Activated CD4-positive, alpha-beta T cell treated with anti-CD3 and anti-CD28 coated beads, Interleukin-2, amount 50 U/mL, for 24 hours (primary cell): ENCODE data around the gene SLX4.
A peak's percentile ranks its signal among the peaks of the same experiment; 100 is the strongest.
"Not testable (repeated sequence)": the region's sequence is repeated elsewhere in the genome, so short reads cannot be mapped to it uniquely, and the experiment has no call there.

ENCODE experiments used
- DNase-seq, 2 donors: peaks; one replicate each; pipeline ENCODE4 v3.0.0-alpha.2; 2020; ENCODE audit warnings: low read depth in 1 of 2, low spot score in 1 of 2

Gene SLX4

GRCh38 chr16:3641801-3642396 lies 30.5 kb upstream of the SLX4 start:
- DNase-seq = no peak

GRCh38 chr16:3640632-3641501 lies 29.5 kb upstream of the SLX4 start:
- DNase-seq = no peak

- no peak for DNase-seq
Measured at GRCh38 chr16:3640207-3640606, 28.8 kb upstream of the SLX4 start.

- DNase-seq = no peak
Measured at GRCh38 chr16:3638916-3639644, 27.7 kb upstream of the SLX4 start.

GRCh38 chr16:3637371-3637923 lies 26.0 kb upstream of the SLX4 start:
- peak in 1 of 2 donors; percentile 22 for DNase-seq

- no peak for DNase-seq
Measured at GRCh38 chr16:3625911-3626732, 14.7 kb upstream of the SLX4 start.

GRCh38 chr16:3625331-3625730 lies 13.9 kb upstream of the SLX4 start:
- DNase-seq = no peak

GRCh38 chr16:3623642-3624041 lies 12.2 kb upstream of the SLX4 start:
- no peak for DNase-seq

GRCh38 chr16:3618769-3619141 lies 7.3 kb upstream of the SLX4 start:
- DNase-seq = no peak

- no peak for DNase-seq
Measured at GRCh38 chr16:3612510-3613466, 1.4 kb upstream of the SLX4 start.

- no peak for DNase-seq
Measured at GRCh38 chr16:3610698-3611145, 684 bp downstream of the SLX4 start.

GRCh38 chr16:3609895-3610697 lies 1.3 kb downstream of the SLX4 start:
- DNase-seq = no peak

- DNase-seq = not testable (repeated sequence)
Measured at GRCh38 chr16:3608976-3609375, 2.4 kb downstream of the SLX4 start.

- no peak for DNase-seq
Measured at GRCh38 chr16:3608069-3608468, 3.3 kb downstream of the SLX4 start.

- no peak for DNase-seq
Measured at GRCh38 chr16:3607634-3608033, 3.8 kb downstream of the SLX4 start.

- no peak for DNase-seq
Measured at GRCh38 chr16:3607161-3607560, 4.2 kb downstream of the SLX4 start.

- DNase-seq = no peak
Measured at GRCh38 chr16:3606441-3606840, 5.0 kb downstream of the SLX4 start.

GRCh38 chr16:3602320-3602653 lies 9.1 kb downstream of the SLX4 start:
- no peak for DNase-seq
